ENCODE data around the gene ALDH1L1.

The ALDH1L1 gene

GRCh38 chr3:126133606-126134005 is 46.8 kb downstream of the ALDH1L1 start:
- DNase-seq (ENCODE audit: low spot score): no peak

DNA sequence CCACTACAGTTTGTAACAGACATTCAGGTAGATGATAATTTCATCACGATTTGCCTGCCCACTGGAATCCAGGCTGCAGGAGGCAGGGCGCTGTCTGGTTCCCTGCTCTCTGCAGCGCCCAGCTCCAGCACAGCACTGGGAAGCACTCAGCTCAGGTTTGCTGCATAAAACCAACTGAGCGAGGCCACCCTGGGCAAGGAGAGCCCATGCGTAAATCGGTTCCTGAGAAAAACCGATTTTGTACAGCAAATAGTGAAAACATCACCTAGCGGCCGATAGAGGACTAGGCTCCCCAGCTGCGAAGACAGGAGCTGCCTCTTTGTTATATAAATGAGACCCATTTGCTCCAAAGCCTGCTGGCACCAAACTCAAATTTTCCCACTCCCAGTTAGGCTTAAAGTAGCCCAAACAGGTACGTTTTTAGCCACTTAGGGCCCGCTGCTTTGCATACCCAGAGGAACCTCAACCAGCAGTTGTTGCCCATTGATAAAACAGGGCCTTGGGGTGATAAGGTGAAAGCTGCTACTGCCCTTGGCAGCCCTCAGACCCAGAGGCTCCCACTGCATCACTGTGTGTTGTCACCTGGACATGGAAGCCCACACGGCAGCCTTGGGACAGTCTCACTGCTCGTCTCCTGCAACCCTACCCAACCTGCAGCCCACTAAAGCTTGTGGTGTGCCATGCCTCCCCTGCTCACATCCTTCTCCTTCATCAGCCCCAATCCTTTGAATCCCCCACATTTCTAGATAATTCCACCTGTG is 47.5 kb downstream of the ALDH1L1 start:
- DNase-seq (ENCODE audit: low spot score): no peak

- DNase-seq (ENCODE audit: low spot score): no peak
Measured at GRCh38 chr3:126131881-126132750, 48.3 kb downstream of the ALDH1L1 start.

- no peak for DNase-seq (ENCODE audit: low spot score)
Measured at GRCh38 chr3:126130981-126131745, 49.2 kb downstream of the ALDH1L1 start.

- no peak for DNase-seq (ENCODE audit: low spot score)
Measured at GRCh38 chr3:126130081-126130855, 50.1 kb downstream of the ALDH1L1 start.

DNA sequence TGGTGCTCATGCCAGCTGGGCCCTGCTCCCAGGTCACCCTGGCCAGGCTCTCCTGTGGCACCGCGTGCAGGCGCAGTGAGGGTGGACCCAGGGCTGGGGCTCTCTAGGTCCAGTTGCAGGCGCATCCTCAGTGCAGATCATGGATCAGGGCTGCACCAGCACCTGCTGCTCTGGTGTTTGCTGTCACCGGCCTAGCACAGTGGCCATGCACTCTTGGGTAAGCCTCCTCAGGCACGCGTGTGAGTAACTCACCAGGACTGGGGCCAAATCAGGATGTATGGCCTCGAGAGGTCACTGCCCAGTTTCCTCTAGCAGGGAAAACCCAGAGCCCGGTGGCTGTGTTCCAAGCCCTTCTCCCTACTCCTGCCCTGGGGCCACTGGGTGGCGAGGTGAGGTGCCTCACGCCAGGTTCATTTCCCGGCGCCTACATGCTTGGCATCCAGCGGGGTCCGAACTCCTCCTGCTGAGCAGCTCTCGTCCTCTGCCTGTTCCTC is 50.9 kb downstream of the ALDH1L1 start:
- no peak for DNase-seq (ENCODE audit: low spot score)

- no peak for DNase-seq (ENCODE audit: low spot score)
Measured at GRCh38 chr3:126128504-126129397, 51.6 kb downstream of the ALDH1L1 start.

- no peak for DNase-seq (ENCODE audit: low spot score)
Measured at GRCh38 chr3:126127904-126128303, 52.5 kb downstream of the ALDH1L1 start.

DNA sequence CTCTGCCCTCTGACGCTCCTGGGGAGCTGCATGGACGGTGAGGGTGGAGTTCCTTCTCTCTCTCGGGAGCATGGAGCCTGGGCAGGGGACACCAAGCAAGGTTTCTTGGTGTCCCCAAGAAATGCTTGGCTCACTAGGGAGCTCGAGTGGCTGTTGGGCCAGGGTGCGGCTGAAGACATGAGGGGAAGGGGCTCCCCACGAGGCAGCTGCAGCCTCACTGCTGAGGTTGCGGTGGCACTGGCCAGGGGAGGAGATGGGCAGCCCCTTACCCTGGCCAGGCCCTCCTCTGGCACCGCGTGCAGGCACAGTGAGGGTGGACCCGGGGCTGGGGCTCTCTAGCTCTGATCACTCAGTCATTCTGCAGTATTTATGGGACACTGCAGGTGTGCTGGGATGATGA is 52.9 kb downstream of the ALDH1L1 start:
- no peak for DNase-seq (ENCODE audit: low spot score)

- DNase-seq (ENCODE audit: low spot score): no peak
Measured at GRCh38 chr3:126126811-126127431, 53.5 kb downstream of the ALDH1L1 start.

GRCh38 chr3:126126286-126126685 is 54.1 kb downstream of the ALDH1L1 start:
- no peak for DNase-seq (ENCODE audit: low spot score)

- no peak for DNase-seq (ENCODE audit: low spot score)
Measured at GRCh38 chr3:126125781-126126251, 54.6 kb downstream of the ALDH1L1 start.

DNA sequence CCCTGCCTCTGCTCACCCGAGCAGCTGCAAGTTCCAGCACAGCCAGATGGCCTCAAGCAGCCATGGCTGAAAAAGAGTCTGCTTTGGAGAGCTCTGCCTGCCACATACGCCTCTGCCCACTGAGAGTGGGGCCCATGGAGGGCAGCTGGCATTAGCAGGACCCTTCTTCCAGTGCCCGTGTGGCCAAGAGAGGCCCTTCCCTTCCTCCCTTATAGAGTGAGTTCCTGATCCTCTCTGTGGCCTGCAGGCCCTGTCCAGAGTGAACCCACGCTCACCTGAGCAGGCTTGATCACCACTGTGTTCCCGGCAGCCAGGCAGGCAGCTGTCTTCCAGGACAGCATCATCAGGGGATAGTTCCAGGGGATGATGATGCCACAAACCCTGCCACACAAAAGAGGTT is 55.0 kb downstream of the ALDH1L1 start:
- DNase-seq (ENCODE audit: low spot score): no peak

- DNase-seq (ENCODE audit: low spot score): no peak
Measured at GRCh38 chr3:126124896-126125295, 55.5 kb downstream of the ALDH1L1 start.

DNA sequence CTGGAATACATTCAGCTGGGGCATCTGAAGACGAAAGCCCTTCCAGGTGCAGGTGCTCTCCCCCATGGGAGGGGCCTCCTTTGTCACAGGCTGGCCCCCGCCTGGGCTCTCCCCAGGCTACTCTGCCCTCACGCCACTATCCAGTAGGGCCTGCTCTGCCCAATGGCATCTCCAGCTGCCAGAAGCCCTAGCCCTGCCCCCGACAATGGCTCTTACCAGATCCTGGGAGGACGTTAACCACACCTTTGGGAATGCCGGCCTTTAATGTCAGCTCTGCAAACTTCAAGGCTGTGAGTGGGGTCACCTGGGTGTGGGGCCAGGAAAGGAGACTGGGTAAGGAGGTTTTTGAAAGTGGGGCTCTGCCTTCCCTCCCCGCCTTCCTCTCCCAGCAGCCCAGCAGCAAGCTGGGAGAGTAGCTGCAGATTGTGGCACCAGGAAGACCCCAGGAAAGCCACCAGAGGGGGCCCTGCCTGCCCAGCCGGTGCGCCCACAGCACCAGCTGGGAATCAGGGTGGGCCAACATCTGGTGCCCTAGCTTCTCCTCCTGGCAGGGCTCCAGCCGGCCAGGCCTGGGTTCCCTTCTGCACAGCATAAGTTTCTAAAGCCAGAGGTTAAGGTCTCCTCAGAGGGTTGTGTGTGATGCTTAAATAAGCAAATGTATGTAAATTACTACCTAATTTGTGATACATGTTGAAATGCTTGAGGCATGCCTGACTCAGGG is 56.1 kb downstream of the ALDH1L1 start:
- DNase-seq (ENCODE audit: low spot score): no peak

DNA sequence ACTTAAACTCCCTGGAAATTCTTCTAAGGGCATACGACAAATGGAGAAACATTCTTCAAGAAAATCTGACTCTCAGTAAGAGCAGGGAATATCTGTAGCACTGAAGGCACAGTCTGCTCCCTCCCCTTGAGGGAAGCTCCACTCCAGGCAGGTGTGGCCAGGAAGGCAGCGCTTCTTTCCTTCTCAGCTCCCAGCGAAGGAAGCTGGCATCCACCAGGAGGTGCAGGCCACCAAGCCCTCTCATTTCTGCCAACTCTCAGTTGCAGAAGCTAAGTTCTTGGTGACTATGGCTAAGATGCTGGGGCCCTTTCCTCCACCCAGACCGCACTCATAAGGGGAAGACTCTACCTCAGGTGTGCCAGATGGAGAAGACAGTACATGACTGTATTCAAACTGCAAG is 58.8 kb downstream of the ALDH1L1 start:
- no peak for DNase-seq (ENCODE audit: low spot score)

GRCh38 chr3:126121074-126121473 is 59.3 kb downstream of the ALDH1L1 start:
- no peak for DNase-seq (ENCODE audit: low spot score)

- DNase-seq (ENCODE audit: low spot score): no peak
Measured at GRCh38 chr3:126119976-126120375, 60.4 kb downstream of the ALDH1L1 start.

DNA sequence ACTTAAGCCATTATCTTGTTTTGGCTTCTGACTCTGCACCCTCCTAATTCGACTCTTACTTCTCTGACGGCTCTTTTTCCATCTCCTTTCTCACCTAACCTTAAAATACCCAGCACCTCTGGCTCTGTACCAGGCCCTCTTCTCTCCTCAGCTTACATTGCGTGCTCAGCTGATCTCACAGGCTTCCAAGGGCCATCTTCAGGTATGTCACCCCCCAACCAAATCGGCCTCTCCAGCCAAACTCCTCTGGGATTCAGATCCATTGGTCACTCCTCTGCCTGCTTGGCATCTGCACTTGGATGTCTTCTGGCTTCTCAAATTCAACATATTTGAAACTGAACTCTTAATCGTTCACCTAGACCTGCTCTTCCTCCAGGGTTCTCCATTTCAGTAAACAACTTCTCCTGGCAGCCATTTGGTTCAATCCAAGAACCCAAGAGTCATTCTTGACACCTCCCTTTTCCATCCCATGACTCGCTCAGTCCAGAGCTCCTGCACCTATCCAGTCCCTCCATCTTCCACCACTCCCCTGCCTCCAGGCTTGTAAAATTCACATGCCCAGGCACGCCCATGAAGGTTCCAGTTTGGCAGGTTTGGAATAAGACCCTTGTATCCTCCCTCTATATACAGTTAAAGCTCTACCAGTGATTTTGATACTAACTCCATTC is 61.2 kb downstream of the ALDH1L1 start:
- no peak for DNase-seq (ENCODE audit: low spot score)
